ENCODE measurements around the gene TULP4.

DNA sequence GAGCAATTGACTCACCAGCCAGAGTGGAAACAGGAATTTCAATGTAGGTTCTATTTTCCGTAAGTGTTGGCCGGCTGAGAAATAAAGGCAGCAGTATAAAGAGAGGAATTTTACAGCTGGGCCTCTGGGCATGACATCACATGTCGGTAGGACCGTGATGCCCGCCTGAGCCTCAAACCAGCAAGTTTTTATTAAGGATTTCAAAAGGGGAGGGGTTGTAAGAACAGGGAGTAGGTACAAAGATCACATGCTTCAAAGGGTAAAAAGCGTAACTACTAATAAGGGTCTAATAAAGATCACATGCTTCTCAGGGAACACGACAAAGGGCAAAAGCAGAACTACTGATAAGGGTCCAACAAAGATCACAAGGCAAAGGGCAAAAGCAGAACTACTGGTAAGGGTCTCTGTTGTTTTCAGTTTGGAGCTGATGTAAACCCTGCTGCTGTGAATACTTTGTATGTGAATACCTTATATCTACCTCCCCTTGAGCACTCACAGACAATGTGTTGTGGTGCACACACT lies 9.0 kb upstream of the TULP4 start:
- TF ChIP-seq, protein P1, sequence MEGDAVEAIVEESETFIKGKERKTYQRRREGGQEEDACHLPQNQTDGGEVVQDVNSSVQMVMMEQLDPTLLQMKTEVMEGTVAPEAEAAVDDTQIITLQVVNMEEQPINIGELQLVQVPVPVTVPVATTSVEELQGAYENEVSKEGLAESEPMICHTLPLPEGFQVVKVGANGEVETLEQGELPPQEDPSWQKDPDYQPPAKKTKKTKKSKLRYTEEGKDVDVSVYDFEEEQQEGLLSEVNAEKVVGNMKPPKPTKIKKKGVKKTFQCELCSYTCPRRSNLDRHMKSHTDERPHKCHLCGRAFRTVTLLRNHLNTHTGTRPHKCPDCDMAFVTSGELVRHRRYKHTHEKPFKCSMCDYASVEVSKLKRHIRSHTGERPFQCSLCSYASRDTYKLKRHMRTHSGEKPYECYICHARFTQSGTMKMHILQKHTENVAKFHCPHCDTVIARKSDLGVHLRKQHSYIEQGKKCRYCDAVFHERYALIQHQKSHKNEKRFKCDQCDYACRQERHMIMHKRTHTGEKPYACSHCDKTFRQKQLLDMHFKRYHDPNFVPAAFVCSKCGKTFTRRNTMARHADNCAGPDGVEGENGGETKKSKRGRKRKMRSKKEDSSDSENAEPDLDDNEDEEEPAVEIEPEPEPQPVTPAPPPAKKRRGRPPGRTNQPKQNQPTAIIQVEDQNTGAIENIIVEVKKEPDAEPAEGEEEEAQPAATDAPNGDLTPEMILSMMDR (IDR thresholded peaks at IDR 0.05): no peak
- TF ChIP-seq MYC (IDR thresholded peaks at IDR 0.05; ENCODE audit: borderline replicate concordance, low read length): no peak
- no peak for TF ChIP-seq POLR2A (IDR thresholded peaks at IDR 0.05; ENCODE audit: low read length)
- no peak for TF ChIP-seq TFCP2L1 (CRISPR knock-in tag; IDR thresholded peaks at IDR 0.05)
- no peak for TF ChIP-seq EP300 (IDR thresholded peaks at IDR 0.05)
- TF ChIP-seq, protein P2, sequence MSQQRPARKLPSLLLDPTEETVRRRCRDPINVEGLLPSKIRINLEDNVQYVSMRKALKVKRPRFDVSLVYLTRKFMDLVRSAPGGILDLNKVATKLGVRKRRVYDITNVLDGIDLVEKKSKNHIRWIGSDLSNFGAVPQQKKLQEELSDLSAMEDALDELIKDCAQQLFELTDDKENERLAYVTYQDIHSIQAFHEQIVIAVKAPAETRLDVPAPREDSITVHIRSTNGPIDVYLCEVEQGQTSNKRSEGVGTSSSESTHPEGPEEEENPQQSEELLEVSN (IDR thresholded peaks at IDR 0.05; ENCODE audit: borderline replicate concordance, low read depth): no peak
- no peak for TF ChIP-seq ESRRA (IDR thresholded peaks at IDR 0.05; ENCODE audit: borderline replicate concordance, low read length)
- no peak for TF ChIP-seq CHD2 (IDR thresholded peaks at IDR 0.05; ENCODE audit: low read length, partially characterized antibody)
- no peak for TF ChIP-seq GATA3 (IDR thresholded peaks at IDR 0.05; ENCODE audit: borderline replicate concordance)
- TF ChIP-seq KDM5A (IDR thresholded peaks at IDR 0.05): no peak
- TF ChIP-seq KDM1A (IDR thresholded peaks at IDR 0.05; ENCODE audit: low read depth): no peak
- no peak for TF ChIP-seq POLR2AphosphoS2 (conservative IDR thresholded peaks at IDR 0.05; ENCODE audit: low read length)
- TF ChIP-seq HOXA7 (CRISPR knock-in tag; IDR thresholded peaks at IDR 0.05): no peak
